Body of pancreas (tissue), 4 donors: ENCODE results near the gene MAGI3. TPM values are rescaled to one million over a fixed set of nuclear protein-coding genes. Genes with fewer than 3 reads are reported as not detected.

Experiments used
- ATAC-seq: fragments of 150-250 bp; one replicate; pipeline ENCODE4 v1.9.1; 2016
- DNase-seq, 4 donors: peaks; one replicate each; pipeline ENCODE4 v3.0.0-alpha.2; 2019
- H3K27ac ChIP-seq, 4 donors: fragments of 200-600 bp; sonication (generic); 1 replicate in 3 of 4; 2 replicates in 1 of 4; pipeline versions ENCODE4 v1.5.1 to v1.6.1; 2016 to 2019; ENCODE audit warnings: mild to moderate bottlenecking in 1 of 4, mixed read lengths in 1 of 4, moderate library complexity in 1 of 4
- H3K27me3 ChIP-seq, 2 donors: fragments of 200-600 bp; sonication (generic); one replicate each; pipeline ENCODE4 v1.6.0; 2016; ENCODE audit warnings: mild to moderate bottlenecking in 1 of 2
- H3K36me3 ChIP-seq, 2 donors: fragments of 200-600 bp; sonication (generic); replicated peaks in 1 of 2; 2 replicates each; pipeline ENCODE4 v1.5.1; 2016; ENCODE audit warnings: low read depth in 2 of 2; ENCODE audit not compliant: insufficient read depth in 1 of 2
- H3K4me1 ChIP-seq: fragments of 200-600 bp; sonication (generic); one replicate; pipeline ENCODE4 v1.6.0; 2016
- H3K4me3 ChIP-seq, 2 donors: fragments of 200-600 bp; sonication (generic); 1 replicate in 1 of 2; 2 replicates in 1 of 2; pipeline ENCODE4 v1.5.1; 2016 to 2019
- H3K9me3 ChIP-seq, 3 donors: fragments of 200-600 bp; sonication (generic); 1 replicate in 2 of 3; 2 replicates in 1 of 3; pipeline ENCODE4 v1.5.1; 2016
- POLR2A ChIP-seq, 3 donors: fragments of 450-650 bp; IDR thresholded peaks; one replicate each; pipeline ENCODE4 v1.6.1; 2016; ENCODE audit warnings: antibody characterized with exemption in 3 of 3, mild to moderate bottlenecking in 2 of 3
- WGBS, 2 donors: methylation state at CpG; one replicate each; pipeline ENCODE4 v1.1.5; 2017; 5-methylcytosine and 5-hydroxymethylcytosine counted together
- intact Hi-C: fragments of 100-400 bp; cut with DNase I; formaldehyde crosslinking; loops from one replicate; pipeline ENCODE4 v1.15.1; 2023
- total RNA-seq, 2 donors: library from RNA; depleted of rRNA; stranded (reverse); fragments of >200 nt; gene quantifications; one replicate each; pipeline ENCODE4 v1.1.0, GENCODE V29; 2016
- TF ChIP-seq, protein P1 (sequence below), 7 experiments: fragments of 450-650 bp in 4 of 7; fragments of 200-600 bp in 3 of 7; sonication (generic) in 3 of 7; IDR thresholded peaks; one replicate each; pipeline ENCODE4 v1.5.1; 2016 to 2019; ENCODE audit warnings: antibody characterized with exemption in 7 of 7

MAGI3 gene
- total RNA-seq, 2 donors from 2014 or later, result 38.4 to 75.8 TPM

DNA sequence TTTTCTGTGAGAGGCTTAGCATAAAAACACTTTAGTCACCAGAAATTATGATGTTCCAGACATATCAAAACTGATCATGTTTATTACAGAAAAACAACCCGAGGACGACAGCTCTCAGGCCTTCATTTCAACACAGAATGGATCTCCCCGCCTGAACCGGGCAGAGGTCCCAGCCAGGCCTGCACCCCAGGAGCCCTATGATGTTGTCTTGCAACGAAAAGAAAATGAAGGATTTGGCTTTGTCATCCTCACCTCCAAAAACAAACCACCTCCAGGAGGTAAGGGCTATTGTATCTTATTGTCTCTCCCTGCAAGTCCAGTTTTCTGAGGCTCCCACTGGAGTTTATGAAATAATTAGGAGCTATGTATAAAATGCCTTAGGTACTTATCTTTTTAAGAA, 263.4 kb downstream of the MAGI3 start:
- intact Hi-C loops, result no loop called here
- Histone ChIP-seq H3K27me3 (no peaks in the 10 kb centered on the region), H3K4me3 (no peak overlapping the region), H3K9me3 (no peaks in the 10 kb centered on the region), H3K36me3 (peaks cover 0 to 2% of the 10 kb centered on the region in 2 donors), H3K4me1 (peaks cover 15% of the 10 kb centered on the region), H3K27ac (no peak overlapping the region)
- 92 to 93% methylated on average over 5 of the region's 5 CpGs for WGBS, 2 donors
- TF ChIP-seq, protein P1, sequence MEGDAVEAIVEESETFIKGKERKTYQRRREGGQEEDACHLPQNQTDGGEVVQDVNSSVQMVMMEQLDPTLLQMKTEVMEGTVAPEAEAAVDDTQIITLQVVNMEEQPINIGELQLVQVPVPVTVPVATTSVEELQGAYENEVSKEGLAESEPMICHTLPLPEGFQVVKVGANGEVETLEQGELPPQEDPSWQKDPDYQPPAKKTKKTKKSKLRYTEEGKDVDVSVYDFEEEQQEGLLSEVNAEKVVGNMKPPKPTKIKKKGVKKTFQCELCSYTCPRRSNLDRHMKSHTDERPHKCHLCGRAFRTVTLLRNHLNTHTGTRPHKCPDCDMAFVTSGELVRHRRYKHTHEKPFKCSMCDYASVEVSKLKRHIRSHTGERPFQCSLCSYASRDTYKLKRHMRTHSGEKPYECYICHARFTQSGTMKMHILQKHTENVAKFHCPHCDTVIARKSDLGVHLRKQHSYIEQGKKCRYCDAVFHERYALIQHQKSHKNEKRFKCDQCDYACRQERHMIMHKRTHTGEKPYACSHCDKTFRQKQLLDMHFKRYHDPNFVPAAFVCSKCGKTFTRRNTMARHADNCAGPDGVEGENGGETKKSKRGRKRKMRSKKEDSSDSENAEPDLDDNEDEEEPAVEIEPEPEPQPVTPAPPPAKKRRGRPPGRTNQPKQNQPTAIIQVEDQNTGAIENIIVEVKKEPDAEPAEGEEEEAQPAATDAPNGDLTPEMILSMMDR (IDR thresholded peaks at IDR 0.05), result no peak
- TF ChIP-seq POLR2A (IDR thresholded peaks at IDR 0.05), result no peak
- ATAC-seq (no peak), DNase-seq (no peak)

DNA sequence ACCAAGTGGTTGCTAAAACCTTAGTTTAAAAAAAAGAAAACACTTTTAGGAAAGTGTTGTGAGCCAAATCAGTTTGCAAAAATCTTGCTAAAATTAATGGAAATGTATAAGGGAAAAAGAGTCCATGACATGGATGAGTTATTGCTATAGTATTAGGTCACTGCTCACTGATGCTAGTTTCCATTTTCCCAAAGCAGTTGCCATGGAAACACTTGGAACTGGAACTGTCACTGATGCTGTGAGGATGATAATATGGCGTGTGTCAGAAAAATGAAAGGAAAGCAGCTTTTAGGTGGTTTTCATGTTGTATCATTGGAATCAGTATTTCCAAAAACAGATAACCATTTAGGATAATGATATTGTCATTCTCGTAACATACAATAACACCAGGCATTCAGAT, 264.6 kb downstream of the MAGI3 start:
- TF ChIP-seq POLR2A (IDR thresholded peaks at IDR 0.05), result no peak
- TF ChIP-seq, protein P1 (IDR thresholded peaks at IDR 0.05), result no peak
- 94 to 95% methylated on average over 2 of the region's 2 CpGs for WGBS, 2 donors
- no peak for ATAC-seq
- intact Hi-C loops, result no loop called here
- peaks cover 15% of the 10 kb centered on the region for H3K4me1 ChIP-seq
- no peak overlapping the region for H3K27ac ChIP-seq
- no peak overlapping the region for H3K4me3 ChIP-seq
- H3K9me3 ChIP-seq, result no peaks in the 10 kb centered on the region
- no peaks in the 10 kb centered on the region for H3K27me3 ChIP-seq
- H3K36me3 ChIP-seq, result peaks cover 0 to 3% of the 10 kb centered on the region in 2 donors
- no peak for DNase-seq

DNA sequence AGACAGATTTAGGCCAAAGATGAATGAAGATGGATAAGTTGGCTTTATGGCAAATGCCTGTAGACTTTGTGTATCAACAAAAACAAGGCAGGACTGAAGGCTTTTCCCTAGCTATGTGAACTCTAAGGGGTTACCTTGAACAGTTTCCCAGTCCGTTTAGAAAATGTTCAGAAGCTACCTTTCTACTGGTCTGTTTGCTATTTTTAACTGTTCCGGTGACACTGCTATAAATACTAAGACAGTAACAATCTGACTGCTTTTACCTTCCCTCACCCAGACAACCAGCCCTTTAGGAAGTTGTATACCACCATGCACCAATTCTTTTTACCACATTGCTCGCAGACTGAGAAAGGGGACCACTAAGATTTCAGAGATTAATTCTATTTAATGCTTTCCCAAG, 266.8 kb downstream of the MAGI3 start:
- DNase-seq (no peak), ATAC-seq (no peak)
- no peak overlapping the region for H3K4me3 ChIP-seq
- intact Hi-C loops, result no loop called here
- no peaks in the 10 kb centered on the region for H3K27me3 ChIP-seq
- peaks cover 15% of the 10 kb centered on the region for H3K4me1 ChIP-seq
- WGBS, 2 donors, result 49 to 72% methylated on average over 3 of the region's 3 CpGs
- H3K36me3 ChIP-seq, result peaks cover 0 to 3% of the 10 kb centered on the region in 2 donors
- H3K27ac ChIP-seq, result no peak overlapping the region
- H3K9me3 ChIP-seq, result no peaks in the 10 kb centered on the region
- TF ChIP-seq, protein P1 (IDR thresholded peaks at IDR 0.05), result no peak
- no peak for TF ChIP-seq POLR2A (IDR thresholded peaks at IDR 0.05)

DNA sequence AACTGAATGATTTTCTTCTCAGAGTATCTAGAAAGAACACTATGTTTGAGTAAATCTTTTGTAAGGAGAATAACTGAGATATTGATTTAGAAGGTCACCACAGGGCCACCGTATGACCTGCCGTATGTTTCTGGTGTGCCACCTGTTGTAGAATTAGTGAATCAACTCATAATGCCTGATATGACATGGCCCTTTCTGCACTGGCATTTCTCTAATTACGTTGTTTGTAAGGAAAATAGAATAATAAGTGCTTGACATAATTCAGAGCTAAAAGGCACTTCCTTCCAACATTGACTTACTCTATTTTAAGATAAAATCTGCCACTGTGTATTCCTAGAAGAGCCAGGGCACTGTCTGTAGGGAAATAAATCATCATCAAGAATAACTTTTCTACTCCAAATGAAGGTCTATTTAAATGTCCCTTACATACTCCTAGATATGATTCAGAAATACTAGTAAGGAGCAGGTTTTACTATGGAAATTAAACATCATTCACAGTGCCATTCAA, 267.3 kb downstream of the MAGI3 start:
- peak in 1 of 4 donors; percentile 25 for DNase-seq
- intact Hi-C loops, result no loop called here
- ATAC-seq, result no peak
- Histone ChIP-seq H3K4me3 (no peak overlapping the region), H3K27ac (no peak overlapping the region), H3K4me1 (peaks cover 15% of the 10 kb centered on the region), H3K9me3 (no peaks in the 10 kb centered on the region), H3K27me3 (no peaks in the 10 kb centered on the region), H3K36me3 (peaks cover 0 to 3% of the 10 kb centered on the region in 2 donors)
- 47 to 48% methylated on average over 3 of the region's 3 CpGs for WGBS, 2 donors
- TF ChIP-seq, protein P1 (IDR thresholded peaks at IDR 0.05), result peak in 1 of 7 experiments; percentile 8
- TF ChIP-seq POLR2A (IDR thresholded peaks at IDR 0.05), result no peak

DNA sequence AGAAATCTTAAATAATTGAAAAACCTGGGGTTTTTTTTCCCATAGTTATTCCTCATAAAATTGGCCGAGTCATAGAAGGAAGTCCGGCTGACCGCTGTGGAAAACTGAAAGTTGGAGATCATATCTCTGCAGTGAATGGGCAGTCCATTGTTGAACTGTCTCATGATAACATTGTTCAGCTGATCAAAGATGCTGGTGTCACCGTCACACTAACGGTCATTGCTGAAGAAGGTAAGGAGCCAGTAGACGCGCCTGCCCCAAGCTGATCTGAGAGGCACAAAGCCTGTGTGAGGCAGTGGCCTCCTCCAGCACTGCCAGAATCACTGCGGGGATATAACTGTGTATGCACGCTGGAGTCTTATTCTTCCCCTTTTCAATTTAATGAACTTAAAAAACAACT, 268.7 kb downstream of the MAGI3 start:
- Histone ChIP-seq H3K27me3 (no peaks in the 10 kb centered on the region), H3K4me1 (peaks cover 15% of the 10 kb centered on the region), H3K4me3 (no peak overlapping the region), H3K27ac (no peak overlapping the region), H3K9me3 (no peaks in the 10 kb centered on the region), H3K36me3 (peaks cover 0 to 3% of the 10 kb centered on the region in 2 donors)
- intact Hi-C loops, result no loop called here
- TF ChIP-seq, protein P1 (IDR thresholded peaks at IDR 0.05), result no peak
- no peak for TF ChIP-seq POLR2A (IDR thresholded peaks at IDR 0.05)
- ATAC-seq (no peak), DNase-seq (no peak)
- WGBS, 2 donors, result 87 to 93% methylated on average over 9 of the region's 9 CpGs
